Erythroblast (primary cell): ENCODE measurements around the gene AKAP13.

Source experiments
- DNase-seq, 2 experiments: peaks; one replicate each; lab custom pipeline; 2025; lab: John Stamatoyannopoulos, UW
- GATA1 ChIP-seq: IDR thresholded peaks from 2 replicates; pipeline ENCODE4 v1.6.1; 2011; ENCODE audit warnings: low read depth, mild to moderate bottlenecking, control low read depth, low read length, moderate library complexity
- POLR2A ChIP-seq: IDR thresholded peaks from 2 replicates; pipeline ENCODE4 v1.6.1; 2011; ENCODE audit warnings: mild to moderate bottlenecking, low read length

The AKAP13 gene

DNA sequence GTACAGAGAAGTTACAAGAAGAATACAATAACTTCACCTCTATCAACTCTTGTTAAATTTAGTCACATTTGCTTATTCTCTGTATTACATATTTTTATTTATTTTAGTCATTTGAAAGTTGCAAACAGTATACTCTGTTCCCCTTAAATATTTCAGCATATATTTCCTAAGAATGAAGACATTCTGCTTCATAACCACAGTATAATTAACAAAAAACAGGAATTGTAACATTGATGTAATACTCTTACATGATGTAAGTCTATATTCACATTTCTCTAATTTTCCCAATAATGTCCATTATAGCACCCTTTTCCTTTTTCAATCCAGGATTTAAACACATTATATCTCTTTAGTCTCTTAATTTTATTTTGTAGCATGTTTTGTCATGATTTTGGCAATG is 112.0 kb downstream of the AKAP13 start:
- TF ChIP-seq POLR2A (no peak), GATA1 (no peak)
- DNase-seq, result no peak

DNA sequence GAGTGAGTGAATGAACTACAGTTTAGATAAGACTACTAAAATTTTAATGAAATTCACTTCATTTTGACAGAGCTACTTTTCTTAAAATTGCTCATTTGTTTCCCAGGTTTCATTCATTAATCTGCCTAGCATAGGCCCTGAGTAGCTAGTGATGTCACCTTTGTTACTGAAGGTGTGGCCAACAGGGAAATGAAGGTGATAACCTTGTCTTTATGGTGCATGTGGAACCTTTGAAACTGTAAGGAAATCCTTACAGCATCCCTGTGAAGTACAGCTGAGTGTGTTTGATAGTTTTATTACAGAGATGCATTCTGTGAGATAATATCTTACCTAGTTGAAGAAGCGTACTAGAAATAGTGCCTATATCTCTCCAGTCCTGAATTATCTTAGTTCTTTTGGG is 112.9 kb downstream of the AKAP13 start:
- peak; percentile 6 to 27 for DNase-seq
- TF ChIP-seq GATA1 (no peak), POLR2A (no peak)

GRCh38 chr15:85494048-85494777 is 113.8 kb downstream of the AKAP13 start:
- no peak for TF ChIP-seq GATA1
- TF ChIP-seq POLR2A, result no peak
- no peak for DNase-seq

GRCh38 chr15:85495096-85495495 is 114.7 kb downstream of the AKAP13 start:
- DNase-seq, result no peak
- no peak for TF ChIP-seq GATA1

DNA sequence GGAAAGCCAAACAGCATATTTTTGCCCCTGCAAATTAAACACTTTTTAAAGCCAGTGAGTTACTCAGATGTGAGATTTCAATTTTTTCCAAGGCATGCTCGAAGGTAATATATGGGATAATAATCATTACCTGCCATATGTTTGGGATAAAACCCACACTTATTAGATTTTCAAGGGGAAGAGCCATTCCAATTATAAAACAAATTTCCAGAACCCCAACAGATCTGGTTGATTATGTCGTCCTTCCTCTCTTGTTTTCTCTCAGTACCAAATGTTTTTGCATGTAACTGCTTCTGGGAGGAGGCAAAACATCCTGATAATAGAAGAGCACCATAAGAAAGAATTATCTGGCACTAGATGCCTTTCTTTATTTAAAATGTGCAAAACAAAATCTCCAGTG is 115.1 kb downstream of the AKAP13 start:
- TF ChIP-seq POLR2A, result no peak
- TF ChIP-seq GATA1, result no peak
- no peak for DNase-seq

DNA sequence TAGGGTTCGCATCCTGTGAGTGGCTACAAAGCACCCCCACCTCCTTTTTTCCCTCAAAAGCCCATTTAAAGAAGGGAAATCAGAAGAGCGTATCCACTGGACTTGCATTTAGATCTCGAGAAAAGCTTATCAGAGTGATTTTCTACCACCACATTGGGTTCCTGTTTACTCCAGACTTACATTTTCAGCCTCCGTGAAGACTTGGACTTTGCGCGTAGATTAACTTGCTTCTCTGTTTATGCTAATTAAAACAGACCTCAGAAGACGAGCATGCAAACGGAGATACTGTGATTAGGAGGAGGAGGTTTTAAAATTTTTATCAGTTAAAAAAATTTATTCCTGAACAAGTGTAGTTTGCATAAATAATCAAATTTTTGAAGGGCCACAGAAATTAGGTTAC is 115.7 kb downstream of the AKAP13 start:
- DNase-seq, result no peak
- TF ChIP-seq GATA1 (no peak), POLR2A (no peak)

GRCh38 chr15:85496551-85497171 is 116.3 kb downstream of the AKAP13 start:
- DNase-seq, result no peak
- no peak for TF ChIP-seq GATA1
- no peak for TF ChIP-seq POLR2A

DNA sequence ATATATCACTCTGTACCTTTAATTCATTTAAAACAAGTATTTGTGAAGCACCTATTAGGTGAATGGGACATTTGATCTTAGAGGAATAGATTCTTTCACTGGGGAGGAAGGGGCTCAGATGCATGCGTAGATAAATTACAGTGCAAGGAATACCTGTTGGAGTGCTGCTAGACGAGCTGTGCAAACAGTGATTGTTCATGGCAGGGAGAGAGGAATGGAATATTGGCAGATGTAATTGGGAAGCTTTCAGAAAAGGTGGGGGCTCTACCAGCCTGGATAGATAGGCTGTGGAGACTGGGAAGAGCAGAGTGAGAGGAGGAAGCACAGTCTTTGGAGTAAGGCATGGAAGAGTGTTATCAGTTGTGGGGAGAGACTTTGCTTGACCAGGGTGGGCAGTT is 116.8 kb downstream of the AKAP13 start:
- DNase-seq, result no peak
- TF ChIP-seq GATA1 (no peak), POLR2A (no peak)

DNA sequence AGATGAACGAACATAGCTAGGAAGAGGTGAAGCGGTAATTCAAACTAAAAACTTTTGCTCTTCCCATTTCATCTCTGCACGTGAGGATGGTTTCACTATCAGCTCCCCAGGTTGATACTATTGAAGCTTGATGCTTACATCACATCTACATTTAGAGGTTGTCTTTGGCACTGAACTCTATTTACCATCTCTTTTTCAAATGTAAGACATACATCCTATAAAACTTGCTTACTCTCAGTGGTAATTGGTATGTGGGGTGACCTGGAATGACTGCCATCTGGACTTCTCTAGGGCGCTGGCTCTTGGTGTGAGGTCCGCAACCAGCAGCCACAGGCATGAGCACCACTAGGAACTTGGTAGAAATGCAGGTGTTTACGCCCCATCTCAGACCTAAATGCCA is 118.1 kb downstream of the AKAP13 start:
- no peak for DNase-seq
- TF ChIP-seq POLR2A (no peak), GATA1 (no peak)

GRCh38 chr15:85499371-85499887 is 119.0 kb downstream of the AKAP13 start:
- no peak for TF ChIP-seq GATA1
- no peak for TF ChIP-seq POLR2A
- DNase-seq, result no peak

- DNase-seq, result no peak
- TF ChIP-seq GATA1 (no peak), POLR2A (no peak)
Observed at GRCh38 chr15:85500060-85500708, 119.8 kb downstream of the AKAP13 start.

GRCh38 chr15:85500729-85501128 is 120.3 kb downstream of the AKAP13 start:
- no peak for DNase-seq
- TF ChIP-seq GATA1 (no peak), POLR2A (no peak)

GRCh38 chr15:85501574-85501973 is 121.2 kb downstream of the AKAP13 start:
- no peak for DNase-seq
- no peak for TF ChIP-seq GATA1
- no peak for TF ChIP-seq POLR2A

GRCh38 chr15:85503151-85503799 is 122.9 kb downstream of the AKAP13 start:
- TF ChIP-seq POLR2A (no peak), GATA1 (no peak)
- no peak for DNase-seq
